Colonic mucosa (tissue), 4 donors: ENCODE measurements around the gene OMG. TPM values are rescaled to one million over a fixed set of nuclear protein-coding genes. Genes with fewer than 3 reads are reported as not detected.

Experiments
- DNase-seq: peaks from one replicate; pipeline ENCODE4 v3.0.0-alpha.2; 2020
- H3K27ac ChIP-seq: fragments of 200-600 bp; one replicate; pipeline ENCODE4 v1.8.0; 2021
- H3K27me3 ChIP-seq: fragments of 200-600 bp; one replicate; pipeline ENCODE4 v1.8.0; 2021
- H3K36me3 ChIP-seq: fragments of 200-600 bp; one replicate; pipeline ENCODE4 v1.8.0; 2021
- H3K4me1 ChIP-seq: fragments of 200-600 bp; one replicate; pipeline ENCODE4 v1.8.0; 2021; ENCODE audit warnings: mild to moderate bottlenecking
- H3K4me3 ChIP-seq: fragments of 200-600 bp; one replicate; pipeline ENCODE4 v1.8.0; 2021
- H3K9ac ChIP-seq, 2 donors: one replicate each; pipeline ENCODE4 v1.7.0; 2013; ENCODE audit warnings: control low read depth in 2 of 2, low read depth in 2 of 2, low read length in 2 of 2
- H3K9me3 ChIP-seq: fragments of 200-600 bp; one replicate; pipeline ENCODE4 v1.8.0; 2021
- CTCF ChIP-seq: fragments of 200-600 bp; IDR thresholded peaks from one replicate; pipeline ENCODE4 v1.8.0; 2022; ENCODE audit warnings: antibody characterized with exemption, mild to moderate bottlenecking
- intact Hi-C: fragments of 100-400 bp; cut with DNase I; formaldehyde crosslinking; loops from one replicate; pipeline ENCODE4 v1.14.1; 2022
- total RNA-seq, 2 donors: library from RNA; stranded (reverse); fragmentation: NEBNext Ultra II Directional in 1 of 2; extraction: Animal tissue kit (Norgen Biotek cat#: 25700) in 1 of 2; gene quantifications; one replicate each; pipeline ENCODE4 v1.2.1, GENCODE V29; 2021
- donor health status: healthy.
- donor health status: DM: no; HTN: no; CAD: no.
- donor health status: DM: no; HTN: no; CAD: no.

OMG gene
- total RNA-seq, 2 donors from 2014 or later, result 0.40 TPM; not detected in 1

DNA sequence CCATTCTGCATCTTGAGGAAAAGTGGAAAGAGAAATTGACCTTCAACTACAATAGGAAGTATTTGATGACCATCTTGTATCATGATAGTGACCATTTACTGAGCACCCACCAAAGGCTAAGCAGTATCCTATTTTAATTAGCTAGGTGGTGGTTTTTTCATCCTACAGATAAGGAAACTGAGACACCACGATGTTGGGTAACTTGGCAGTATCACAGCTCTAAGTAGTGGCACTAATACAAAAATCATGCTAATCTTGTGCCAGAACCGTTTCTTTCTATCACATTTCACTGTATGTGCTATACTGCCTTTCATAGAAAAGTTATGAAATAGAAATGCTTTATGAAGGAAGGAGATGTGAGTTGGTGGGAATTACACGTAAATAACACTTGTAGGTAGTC, 14.5 kb upstream of the OMG start:
- peak overlapping the region in 1 of 2 donors; percentile 46 for H3K9ac ChIP-seq

GRCh38 chr17:31310886-31311285, 13.8 kb upstream of the OMG start:
- Histone ChIP-seq H3K36me3 (no peaks in the 10 kb centered on the region), H3K27me3 (no peaks in the 10 kb centered on the region), H3K9me3 (no peaks in the 10 kb centered on the region), H3K27ac (peak overlapping the region; percentile 53), H3K4me1 (no peaks in the 10 kb centered on the region), H3K4me3 (no peak overlapping the region), H3K9ac (no peak overlapping the region)
- intact Hi-C loops, result no loop called here
- no peak for TF ChIP-seq CTCF
- no peak for DNase-seq

More for the DNA sequence above, 14.5 kb upstream of the OMG start:
- Histone ChIP-seq H3K27me3 (no peaks in the 10 kb centered on the region), H3K9me3 (no peaks in the 10 kb centered on the region), H3K4me3 (peak overlapping the region; percentile 25), H3K27ac (peak overlapping the region; percentile 53), H3K36me3 (no peaks in the 10 kb centered on the region), H3K4me1 (no peaks in the 10 kb centered on the region)
- TF ChIP-seq CTCF, result no peak
- no peak for DNase-seq
- intact Hi-C loops, result no loop called here

DNA sequence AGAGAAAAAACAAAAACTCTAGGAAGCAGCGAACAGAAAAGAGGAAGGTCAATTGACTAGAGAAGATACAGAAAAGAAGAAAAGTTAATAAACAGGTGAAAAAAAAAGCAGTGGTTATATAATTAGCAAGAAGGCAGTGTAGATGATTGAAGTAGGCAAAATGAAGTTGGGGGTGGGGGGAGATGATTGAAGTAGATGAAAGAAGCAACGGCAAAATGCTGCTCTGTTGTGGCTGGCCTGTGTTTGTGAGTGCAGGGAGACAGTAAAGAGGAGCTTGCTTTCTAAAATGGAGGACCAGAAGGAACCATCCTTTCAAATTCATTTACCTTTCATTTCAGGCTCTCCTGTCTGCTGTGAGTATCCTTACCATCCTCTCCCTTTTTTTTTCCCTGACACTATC, 13.2 kb upstream of the OMG start:
- Histone ChIP-seq H3K4me3 (peak overlapping the region; percentile 2), H3K27ac (peak overlapping the region; percentile 53), H3K4me1 (no peaks in the 10 kb centered on the region), H3K27me3 (no peaks in the 10 kb centered on the region), H3K9ac (no peak overlapping the region), H3K36me3 (no peaks in the 10 kb centered on the region), H3K9me3 (no peaks in the 10 kb centered on the region)
- TF ChIP-seq CTCF, result no peak
- no peak for DNase-seq
- intact Hi-C loops, result no loop called here

GRCh38 chr17:31309556-31309955, 12.5 kb upstream of the OMG start:
- Histone ChIP-seq H3K4me3 (peak overlapping the region; percentile 2), H3K27ac (peak overlapping the region; percentile 53)
- intact Hi-C loops, result no loop called here

DNA sequence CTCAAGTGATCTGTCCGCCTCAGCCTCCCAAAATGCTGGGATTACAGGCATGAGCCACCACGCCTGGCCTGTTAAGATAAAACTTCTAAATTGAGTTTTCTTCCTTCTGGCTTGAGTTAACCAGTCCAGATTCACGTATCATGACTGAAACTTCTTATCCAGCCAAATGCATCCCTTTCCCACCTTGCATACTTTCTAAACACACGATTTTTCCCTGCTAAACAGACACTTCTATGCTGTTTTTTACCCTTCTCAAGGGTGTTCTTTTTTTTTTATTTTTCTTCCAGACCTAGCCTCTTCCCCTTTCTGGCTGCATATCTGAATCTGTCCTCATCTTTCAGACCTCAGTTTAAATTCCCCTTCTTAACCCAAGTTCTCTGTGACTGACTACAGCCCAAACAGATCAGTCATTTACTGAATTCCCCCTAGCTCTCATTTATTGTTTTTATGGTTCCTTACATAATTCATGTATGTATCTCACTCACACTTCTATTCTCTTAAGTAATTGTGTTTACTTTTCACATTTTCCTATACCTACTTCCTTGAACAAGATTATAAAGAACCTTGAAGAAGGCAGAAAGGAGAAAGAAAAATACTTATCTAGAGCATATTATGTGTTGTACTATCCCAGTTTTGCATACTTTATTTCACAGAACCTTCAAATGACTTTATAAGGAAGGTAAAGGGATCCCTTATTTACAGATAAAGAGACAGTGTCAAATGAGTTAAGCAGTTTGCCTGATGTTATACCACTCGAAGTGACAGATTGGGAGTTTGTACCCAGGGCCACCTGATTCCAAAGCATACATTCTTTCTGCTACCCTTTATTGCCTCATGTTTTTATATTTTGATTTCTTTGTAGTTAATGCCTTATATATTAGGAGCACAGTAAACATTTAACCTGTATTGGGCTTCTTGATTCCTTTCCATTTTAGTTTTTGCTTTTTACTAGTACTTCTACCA, 11.6 kb upstream of the OMG start:
- intact Hi-C loops, result no loop called here
- peak overlapping the region; percentile 53 for H3K27ac ChIP-seq
- no peak overlapping the region for H3K4me3 ChIP-seq
- no peak for DNase-seq
- H3K9me3 ChIP-seq, result no peaks in the 10 kb centered on the region
- no peak for TF ChIP-seq CTCF
- H3K27me3 ChIP-seq, result no peaks in the 10 kb centered on the region
- H3K36me3 ChIP-seq, result no peaks in the 10 kb centered on the region
- H3K4me1 ChIP-seq, result no peaks in the 10 kb centered on the region
- peak overlapping the region in 1 of 2 donors; percentile 58 for H3K9ac ChIP-seq

More at GRCh38 chr17:31309556-31309955, 12.5 kb upstream of the OMG start:
- H3K36me3 ChIP-seq, result no peaks in the 10 kb centered on the region
- H3K9ac ChIP-seq, result peak overlapping the region in 1 of 2 donors; percentile 3
- DNase-seq, result no peak
- no peak for TF ChIP-seq CTCF
- no peaks in the 10 kb centered on the region for H3K27me3 ChIP-seq
- H3K4me1 ChIP-seq, result no peaks in the 10 kb centered on the region
- H3K9me3 ChIP-seq, result no peaks in the 10 kb centered on the region
